Measurements from ENCODE around the gene CSRNP3.

CSRNP3 gene

DNA sequence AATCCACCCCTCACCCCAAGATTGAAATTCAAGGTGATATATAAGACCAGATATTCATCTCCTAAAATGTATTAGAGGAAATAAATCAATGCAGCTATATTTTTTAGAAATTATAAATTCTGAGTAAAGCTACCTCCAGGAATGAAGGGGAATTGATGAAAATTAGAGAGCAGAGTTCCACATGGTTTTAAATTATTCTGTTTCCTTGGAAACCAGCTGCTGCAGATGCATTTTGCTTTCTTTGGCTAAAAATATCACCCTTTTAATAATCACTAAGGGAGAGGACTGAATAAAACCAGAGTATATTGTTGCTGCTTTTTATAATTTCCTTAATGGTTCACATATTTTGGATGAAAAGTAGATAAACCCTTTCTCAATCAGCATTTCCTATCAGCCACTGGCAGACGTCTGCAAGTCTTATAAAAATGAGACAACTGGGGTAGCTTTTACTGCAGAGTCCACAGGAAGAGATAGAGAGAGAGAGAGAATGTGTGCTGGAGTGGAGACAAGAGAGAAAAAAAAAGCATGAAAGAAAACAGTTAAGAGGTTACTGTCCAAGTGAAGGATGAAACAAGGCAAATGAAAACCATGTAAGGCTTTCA lies 2.0 kb downstream of the CSRNP3 start:
- DNase-seq (ENCODE audit: low read depth in 2 of 2, low spot score in 1 of 2): no peak

- no peak for DNase-seq (ENCODE audit: low read depth in 2 of 2, low spot score in 1 of 2)
Observed at GRCh38 chr2:165472922-165473321, 3.4 kb downstream of the CSRNP3 start.

DNA sequence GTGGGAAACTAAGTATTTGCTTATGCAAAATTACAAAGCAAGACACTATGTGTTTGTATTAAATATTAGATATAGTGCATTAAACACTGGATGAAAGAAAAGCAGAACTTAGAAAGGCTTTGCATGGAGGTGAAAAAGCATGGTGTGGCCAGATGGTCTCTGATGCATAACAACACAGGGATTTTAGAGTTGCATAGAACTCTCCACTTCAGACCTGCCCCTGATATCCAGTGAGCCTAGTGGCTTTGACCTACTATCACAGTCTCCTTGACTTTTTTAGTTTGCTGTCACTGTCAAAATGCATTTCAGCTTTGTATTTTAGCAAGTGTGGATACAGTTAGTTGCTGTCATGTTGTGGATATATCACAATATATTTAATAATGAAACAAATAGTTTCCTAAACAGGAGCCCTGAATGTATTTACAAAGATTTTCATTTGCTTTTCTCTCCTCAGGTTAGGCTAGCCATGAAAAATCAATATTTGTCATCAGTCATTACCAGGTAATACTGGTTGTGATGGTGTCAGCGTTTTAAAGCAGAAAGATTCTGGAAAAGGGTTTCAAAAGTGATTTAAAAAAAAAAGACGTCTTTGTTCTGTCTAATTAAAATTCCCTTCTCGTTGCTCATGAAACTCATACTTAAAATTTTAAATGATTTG lies 5.2 kb downstream of the CSRNP3 start:
- DNase-seq (ENCODE audit: low read depth in 2 of 2, low spot score in 1 of 2): no peak

DNA sequence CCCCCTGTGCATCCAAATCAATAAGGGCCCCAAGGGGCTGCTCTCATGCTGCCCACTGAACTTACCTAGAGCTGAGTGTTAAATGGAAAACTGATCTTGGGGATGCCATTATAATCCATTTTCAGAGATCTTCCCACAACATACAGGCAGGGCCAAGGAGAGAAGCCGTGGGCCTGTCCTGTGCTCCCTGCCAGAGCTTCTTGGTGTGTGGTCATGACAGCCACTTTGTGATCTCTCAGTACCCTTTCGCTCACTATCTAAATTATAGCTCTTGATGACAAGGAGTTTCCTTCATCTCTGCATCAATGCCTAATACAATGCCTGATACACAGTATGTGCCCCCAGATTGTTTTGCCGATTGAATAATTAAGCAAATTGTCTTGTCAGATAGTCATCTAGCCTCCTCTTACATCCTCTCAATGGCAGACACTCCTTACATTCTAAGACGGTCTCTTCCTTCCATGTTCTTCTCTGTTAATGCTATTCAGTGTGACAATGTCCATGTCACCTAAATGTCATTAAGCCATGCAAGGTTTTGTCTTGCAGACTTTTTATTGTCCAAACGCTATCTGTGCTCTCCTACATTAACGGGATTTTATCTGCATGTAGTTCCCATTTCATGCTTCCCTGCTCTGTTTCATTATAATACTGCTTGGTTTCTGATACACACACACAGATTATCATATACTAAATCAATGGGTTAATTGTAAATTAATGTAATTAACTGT lies 5.9 kb downstream of the CSRNP3 start:
- DNase-seq (ENCODE audit: low read depth in 2 of 2, low spot score in 1 of 2): no peak

DNA sequence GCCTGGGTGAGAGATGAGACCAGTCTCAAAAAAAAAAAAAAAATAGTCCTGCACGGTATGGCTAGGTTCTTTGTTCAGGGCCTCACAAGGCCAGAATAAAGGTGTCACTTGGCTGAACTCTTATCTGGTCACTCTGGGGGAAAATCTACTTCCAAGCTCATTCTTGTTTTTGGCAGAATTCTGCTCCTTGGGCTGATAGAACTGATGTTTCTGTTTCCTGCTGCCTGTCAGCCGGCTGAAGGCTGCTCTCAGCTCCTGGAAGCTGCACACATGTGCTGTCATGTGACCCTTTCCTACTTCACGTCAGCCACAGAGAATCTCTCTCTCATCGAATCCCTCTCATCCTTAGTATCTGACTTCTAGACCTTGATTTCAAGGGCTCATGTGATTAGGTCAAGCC lies 10.4 kb downstream of the CSRNP3 start:
- no peak for DNase-seq (ENCODE audit: low read depth in 2 of 2, low spot score in 1 of 2)

- no peak for DNase-seq (ENCODE audit: low read depth in 2 of 2, low spot score in 1 of 2)
Observed at GRCh38 chr2:165494573-165494972, 25.1 kb downstream of the CSRNP3 start.

DNA sequence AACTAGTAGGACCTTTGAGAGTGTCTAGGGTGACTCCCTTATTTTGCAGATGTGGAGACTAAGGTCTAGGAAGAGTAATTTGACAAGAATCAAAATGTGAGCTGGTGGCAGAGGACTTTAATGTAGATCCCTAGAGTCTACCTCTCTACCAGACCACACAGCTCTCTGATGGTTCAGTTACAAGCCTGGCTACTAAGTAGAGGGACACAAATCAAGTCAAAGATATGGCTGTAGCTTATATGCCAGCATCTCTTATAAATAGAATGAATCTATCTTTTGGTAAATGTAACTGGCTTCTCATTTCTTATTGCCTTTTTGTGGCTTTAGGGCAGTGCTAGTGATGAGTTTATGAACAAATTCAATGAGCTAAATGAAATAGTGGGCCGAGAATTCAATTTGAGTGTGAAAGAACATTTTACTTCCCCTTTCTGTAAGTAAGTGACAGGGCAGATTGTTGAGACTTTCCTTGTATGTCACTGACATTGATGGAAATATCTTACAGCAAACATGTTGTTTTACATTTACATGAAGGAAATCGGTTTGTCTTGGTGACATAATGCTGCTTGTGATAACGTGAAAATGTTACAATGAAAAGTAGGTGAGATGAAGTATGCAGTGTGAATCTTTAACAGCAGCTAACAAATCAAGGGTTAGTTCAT lies 28.3 kb downstream of the CSRNP3 start:
- no peak for DNase-seq (ENCODE audit: low read depth in 2 of 2, low spot score in 1 of 2)

DNA sequence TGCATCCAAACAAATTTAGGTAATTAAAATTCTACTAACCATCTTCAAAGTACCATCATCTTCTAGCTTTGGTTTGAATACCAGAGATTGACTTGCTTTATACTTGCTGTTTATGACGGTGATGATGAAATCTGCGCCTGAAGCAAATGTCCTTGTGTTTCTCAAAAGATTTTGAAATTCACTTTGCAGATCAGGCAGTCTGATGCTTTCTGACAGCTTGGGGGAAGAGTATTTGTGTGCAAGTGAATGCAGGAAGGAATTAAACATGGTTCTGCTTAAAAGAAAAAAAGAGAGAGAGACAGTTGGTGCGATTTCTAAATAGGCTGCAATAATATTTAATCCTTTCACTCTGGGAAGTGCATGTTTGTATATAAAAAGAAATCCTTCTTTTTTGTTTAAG lies 29.6 kb downstream of the CSRNP3 start:
- DNase-seq (ENCODE audit: low read depth in 2 of 2, low spot score in 1 of 2): no peak

DNA sequence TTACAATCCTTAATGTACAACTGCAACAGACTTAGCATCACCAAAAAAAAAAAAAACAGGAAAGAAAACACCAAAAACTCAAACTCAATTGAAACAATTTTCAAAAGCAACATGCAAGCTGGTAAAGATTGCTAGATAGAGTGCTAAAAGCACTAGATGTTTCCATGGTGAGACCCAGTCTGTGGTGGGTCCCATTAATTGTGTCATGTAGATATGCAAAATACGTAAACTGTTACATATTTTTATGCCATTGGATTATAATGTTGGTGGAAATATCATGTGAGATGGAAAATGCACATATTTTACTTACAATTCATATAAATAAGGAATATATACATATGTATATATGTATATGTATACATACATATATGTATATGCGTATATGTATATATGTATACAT lies 30.5 kb downstream of the CSRNP3 start:
- DNase-seq (ENCODE audit: low read depth in 2 of 2, low spot score in 1 of 2): no peak

GRCh38 chr2:165500816-165501215 lies 31.3 kb downstream of the CSRNP3 start:
- DNase-seq (ENCODE audit: low read depth in 2 of 2, low spot score in 1 of 2): no peak

DNA sequence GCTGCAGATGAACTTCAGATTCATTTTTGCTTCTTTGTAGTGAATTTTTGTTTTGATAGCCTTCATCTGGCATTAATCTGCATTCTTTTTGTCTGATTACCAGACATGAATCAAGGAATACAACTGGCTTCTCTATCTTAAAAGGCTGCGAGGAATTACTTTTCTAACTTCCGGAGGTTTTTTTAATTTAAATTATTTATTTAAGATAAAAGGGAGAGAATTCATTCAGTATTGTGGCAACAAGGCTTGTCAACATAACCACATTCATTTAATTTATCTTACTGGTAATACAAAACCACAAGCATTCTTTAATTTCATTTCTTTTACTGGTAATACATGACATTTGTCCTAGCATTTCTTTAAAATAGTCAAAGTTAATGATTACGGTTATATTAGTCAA lies 36.0 kb downstream of the CSRNP3 start:
- DNase-seq (ENCODE audit: low read depth in 2 of 2, low spot score in 1 of 2): no peak

DNA sequence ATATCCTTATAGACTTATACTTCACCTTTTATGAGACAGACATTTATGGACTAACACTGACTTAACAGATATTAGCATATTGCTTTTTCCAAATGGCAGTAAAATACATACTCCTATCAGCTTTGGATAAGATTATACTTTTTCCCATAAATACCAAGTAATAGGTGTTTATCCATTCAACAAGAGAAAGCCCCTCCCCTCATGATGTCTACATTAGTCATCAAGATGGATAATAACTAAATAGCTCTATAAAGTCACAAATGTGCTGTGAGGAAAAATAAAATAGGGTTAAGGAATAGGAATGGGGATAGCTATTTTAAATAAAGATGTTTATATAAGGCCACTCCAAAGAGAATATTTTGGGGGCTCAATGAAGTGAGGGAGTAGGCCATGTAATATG lies 39.4 kb downstream of the CSRNP3 start:
- DNase-seq (ENCODE audit: low read depth in 2 of 2, low spot score in 1 of 2): no peak

DNA sequence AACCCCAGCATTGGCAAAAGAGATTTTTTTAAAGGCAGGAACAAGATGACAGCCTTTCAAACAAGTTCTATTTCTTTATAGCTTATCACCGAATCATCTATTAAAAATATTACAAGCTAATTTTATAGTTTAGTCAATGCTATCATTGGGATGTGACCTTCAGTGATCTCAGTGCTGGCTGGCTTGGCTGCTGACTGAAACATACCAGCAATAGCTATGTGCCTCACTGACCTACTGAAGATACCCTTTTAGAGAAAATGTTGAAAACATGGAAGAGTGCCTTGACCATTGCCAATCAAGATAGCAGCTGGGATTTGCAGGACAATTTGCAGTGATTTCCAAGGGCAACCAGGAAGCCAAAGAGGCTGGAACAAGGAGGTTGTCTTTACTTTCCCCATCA lies 44.0 kb downstream of the CSRNP3 start:
- DNase-seq (ENCODE audit: low read depth in 2 of 2, low spot score in 1 of 2): no peak

DNA sequence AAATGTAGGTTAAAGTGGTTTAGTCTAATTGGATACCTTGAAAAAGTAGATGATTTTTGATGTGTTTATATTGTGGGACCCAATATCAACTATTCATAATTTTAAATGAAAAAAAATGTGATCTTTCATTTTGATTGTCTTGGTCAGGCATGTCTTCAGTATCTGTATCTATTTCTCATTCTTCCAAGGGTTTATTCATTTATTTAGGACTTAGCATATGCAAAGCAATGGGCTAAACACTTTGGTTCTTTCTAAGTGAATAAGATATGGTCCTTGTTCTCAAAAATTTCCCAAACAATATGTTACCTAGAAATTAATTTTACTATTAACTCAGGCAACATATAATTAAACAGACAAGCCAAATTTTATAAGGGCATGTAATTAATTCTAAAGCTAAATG lies 49.1 kb downstream of the CSRNP3 start:
- no peak for DNase-seq (ENCODE audit: low read depth in 2 of 2, low spot score in 1 of 2)

GRCh38 chr2:165522719-165523118 lies 53.2 kb downstream of the CSRNP3 start:
- DNase-seq (ENCODE audit: low read depth in 2 of 2, low spot score in 1 of 2): no peak

GRCh38 chr2:165524720-165525119 lies 55.2 kb downstream of the CSRNP3 start:
- DNase-seq (ENCODE audit: low read depth in 2 of 2, low spot score in 1 of 2): no peak

DNA sequence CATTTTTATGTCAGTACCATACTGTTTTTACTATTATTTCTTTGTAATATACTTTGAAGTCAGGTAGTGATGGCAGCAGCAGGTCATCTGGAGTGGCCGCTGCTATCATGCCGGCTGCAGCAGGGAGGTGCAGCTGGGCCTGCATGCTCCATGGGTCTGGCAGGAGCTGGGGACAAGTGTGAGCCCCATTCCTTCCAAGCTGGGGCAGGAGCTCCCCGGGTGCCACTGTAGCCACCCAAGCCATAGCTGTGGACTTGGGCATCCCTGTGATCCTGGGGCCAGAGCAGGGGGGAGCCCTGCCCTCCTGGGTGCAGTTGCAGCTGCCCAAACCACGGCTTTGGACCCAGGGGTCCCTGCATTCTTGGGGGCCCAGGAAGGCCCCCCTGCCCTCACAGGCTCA lies 59.2 kb downstream of the CSRNP3 start:
- DNase-seq (ENCODE audit: low read depth in 2 of 2, low spot score in 1 of 2): no peak

DNA sequence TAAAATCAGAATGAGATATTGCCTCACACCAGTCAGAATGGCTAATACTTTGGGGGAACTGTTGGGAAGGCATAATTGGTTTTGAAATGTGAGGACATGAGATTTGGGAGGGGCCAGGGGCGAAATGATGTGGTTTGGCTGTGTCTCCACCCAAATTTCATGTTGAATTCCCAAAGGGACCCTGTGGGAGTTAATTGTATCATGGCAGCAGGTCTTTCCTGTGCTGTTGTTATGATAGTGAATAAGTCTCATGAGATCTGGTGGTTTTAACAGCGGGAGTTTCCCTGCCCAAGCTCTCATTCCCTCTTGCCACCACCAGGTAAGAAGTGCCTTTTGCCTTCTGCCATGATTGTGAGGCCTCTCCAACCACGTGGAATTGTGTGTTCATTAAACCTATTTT lies 59.6 kb downstream of the CSRNP3 start:
- no peak for DNase-seq (ENCODE audit: low read depth in 2 of 2, low spot score in 1 of 2)

DNA sequence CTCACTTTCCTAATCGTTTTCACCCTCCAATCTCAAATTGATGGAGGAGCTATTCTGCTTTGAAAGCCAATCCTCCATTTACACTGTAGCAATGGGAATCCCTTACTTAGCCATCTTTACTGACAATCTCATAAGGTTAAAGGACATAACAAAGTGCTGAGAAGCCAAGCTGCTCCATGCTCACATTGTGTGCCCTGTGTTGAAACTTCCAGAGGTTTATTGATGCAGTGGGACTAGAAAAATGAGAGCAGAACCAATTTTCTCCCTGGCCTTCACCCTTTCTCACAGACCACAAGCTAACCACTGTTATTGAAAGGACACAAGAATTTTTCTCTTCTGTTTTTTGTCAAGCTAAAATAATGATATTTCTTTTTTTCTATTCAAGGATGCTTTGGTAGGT lies 63.8 kb downstream of the CSRNP3 start:
- no peak for DNase-seq (ENCODE audit: low read depth in 2 of 2, low spot score in 1 of 2)

DNA sequence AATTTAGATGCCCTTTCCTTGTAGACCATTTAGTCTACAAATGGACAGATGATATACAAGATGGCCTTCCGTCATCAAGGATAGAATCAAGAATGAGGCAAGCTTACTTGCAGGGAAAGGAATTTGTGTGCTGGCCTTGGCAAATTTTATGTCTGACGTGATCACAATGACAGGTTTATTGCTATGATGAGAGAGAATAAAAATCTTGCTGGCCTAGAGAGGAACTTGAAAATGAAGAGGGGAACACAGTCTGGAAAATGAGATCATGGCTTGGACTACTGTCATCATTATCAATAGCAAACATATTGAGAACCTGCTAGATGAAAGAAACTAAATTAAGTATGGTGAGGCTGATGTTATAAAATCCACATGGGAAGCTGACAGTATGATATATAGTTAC lies 66.0 kb downstream of the CSRNP3 start:
- no peak for DNase-seq (ENCODE audit: low read depth in 2 of 2, low spot score in 1 of 2)

GRCh38 chr2:165536851-165537499 lies 67.5 kb downstream of the CSRNP3 start:
- DNase-seq (ENCODE audit: low read depth in 2 of 2, low spot score in 1 of 2): no peak

DNA sequence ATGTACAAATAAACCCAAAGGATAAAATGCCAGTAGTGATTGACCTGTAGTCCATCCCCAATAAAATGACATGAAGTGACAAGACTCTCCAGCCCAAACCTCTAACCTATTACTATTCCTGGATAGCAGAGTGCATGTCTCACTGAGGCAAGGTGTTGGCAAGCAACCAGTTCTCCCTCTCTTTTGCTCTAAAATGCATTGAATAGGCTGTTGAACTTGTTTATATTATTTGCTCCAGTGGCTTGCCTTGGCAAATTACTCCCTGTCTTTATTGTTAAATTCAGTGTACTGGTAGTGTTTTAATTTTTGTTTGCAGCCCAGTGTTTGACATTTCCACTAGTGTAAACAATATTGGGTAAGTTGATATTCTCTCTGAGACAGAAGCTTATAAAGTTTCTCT lies 70.5 kb downstream of the CSRNP3 start:
- DNase-seq (ENCODE audit: low read depth in 2 of 2, low spot score in 1 of 2): no peak
